ENCODE results near the gene LRRC38.

DNA sequence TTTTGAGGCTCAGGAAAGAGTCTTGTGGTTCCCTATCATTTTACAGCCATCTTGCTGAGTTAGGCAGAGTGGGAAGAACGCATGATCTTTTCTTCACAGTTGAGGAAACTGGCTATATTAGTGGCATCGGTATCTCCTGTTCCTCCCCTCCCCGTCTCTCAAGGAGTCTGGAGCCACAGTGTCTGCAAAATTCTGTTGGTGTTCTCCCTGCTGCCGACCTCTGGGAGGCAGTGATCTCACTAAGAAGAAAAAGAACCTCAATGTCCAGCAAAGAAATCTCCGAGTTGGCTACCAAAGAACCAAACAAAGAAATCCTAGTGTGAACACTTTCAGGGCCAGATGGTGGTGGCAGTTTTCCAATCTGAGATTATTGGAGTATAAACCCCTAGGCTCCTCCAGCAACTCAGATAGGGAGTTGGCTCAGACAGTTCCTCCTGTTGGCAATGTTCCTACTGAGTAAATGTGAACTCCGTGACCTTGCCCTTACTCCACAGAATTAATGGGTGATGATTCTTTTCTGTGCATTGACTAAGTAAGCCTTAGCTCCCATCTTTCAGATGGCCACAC is 62.3 kb downstream of the LRRC38 start:
- TF ChIP-seq, protein P1, sequence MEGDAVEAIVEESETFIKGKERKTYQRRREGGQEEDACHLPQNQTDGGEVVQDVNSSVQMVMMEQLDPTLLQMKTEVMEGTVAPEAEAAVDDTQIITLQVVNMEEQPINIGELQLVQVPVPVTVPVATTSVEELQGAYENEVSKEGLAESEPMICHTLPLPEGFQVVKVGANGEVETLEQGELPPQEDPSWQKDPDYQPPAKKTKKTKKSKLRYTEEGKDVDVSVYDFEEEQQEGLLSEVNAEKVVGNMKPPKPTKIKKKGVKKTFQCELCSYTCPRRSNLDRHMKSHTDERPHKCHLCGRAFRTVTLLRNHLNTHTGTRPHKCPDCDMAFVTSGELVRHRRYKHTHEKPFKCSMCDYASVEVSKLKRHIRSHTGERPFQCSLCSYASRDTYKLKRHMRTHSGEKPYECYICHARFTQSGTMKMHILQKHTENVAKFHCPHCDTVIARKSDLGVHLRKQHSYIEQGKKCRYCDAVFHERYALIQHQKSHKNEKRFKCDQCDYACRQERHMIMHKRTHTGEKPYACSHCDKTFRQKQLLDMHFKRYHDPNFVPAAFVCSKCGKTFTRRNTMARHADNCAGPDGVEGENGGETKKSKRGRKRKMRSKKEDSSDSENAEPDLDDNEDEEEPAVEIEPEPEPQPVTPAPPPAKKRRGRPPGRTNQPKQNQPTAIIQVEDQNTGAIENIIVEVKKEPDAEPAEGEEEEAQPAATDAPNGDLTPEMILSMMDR (IDR thresholded peaks at IDR 0.05): no peak
- TF ChIP-seq EP300 (IDR thresholded peaks at IDR 0.05) (no peak), POLR2A (IDR thresholded peaks at IDR 0.05; ENCODE audit: low read depth) (no peak)
